Caco-2 (cell line): ENCODE results near the gene GTF3A. TPM values are rescaled to one million over a fixed set of nuclear protein-coding genes. Genes with fewer than 3 reads are reported as not detected.
A peak's percentile ranks its signal among the peaks of the same experiment; 100 is the strongest.

Source experiments
- BruUV-seq: library from RNA; stranded (reverse); fragments of 400-500 nt; replicated peaks from 2 replicates; lab custom pipeline; 2021; lab: Mats Ljungman, UMichigan
- CTCF ChIA-PET: fragments of 300-600 bp; sonication (Branson Sonifier 250); formaldehyde crosslinking; loops from one replicate; lab custom pipeline; 2022; ENCODE audit warnings: antibody characterized with exemption; lab: Charles Lee
- POLR2A ChIA-PET: fragments of 300-600 bp; sonication (Branson Sonifier 250); formaldehyde crosslinking; loops from one replicate; lab custom pipeline; 2022; ENCODE audit warnings: antibody characterized with exemption; lab: Charles Lee
- DNase-seq, 2 experiments: peaks; one replicate each; pipeline versions ENCODE4 v3.0.0 to v3.0.0-alpha.2; 2020 to 2022
- H3K27me3 ChIP-seq: replicated peaks from 2 replicates; pipeline ENCODE4 v1.6.0; 2011; ENCODE audit warnings: low read length; ENCODE audit not compliant: control insufficient read depth, insufficient read depth
- H3K36me3 ChIP-seq: 2 replicates; pipeline ENCODE4 v1.5.1; 2011; ENCODE audit warnings: low read length; ENCODE audit not compliant: control insufficient read depth, insufficient read depth
- H3K4me1 ChIP-seq: fragments of 250-450 bp; sonication (Bioruptor Pico); 2 replicates; pipeline ENCODE4 v1.5.1; 2020; ENCODE audit warnings: mild to moderate bottlenecking
- H3K4me3 ChIP-seq: 2 replicates; pipeline ENCODE4 v1.5.1; 2011; ENCODE audit warnings: low read depth, mild to moderate bottlenecking, control low read depth, low read length
- H3K9me3 ChIP-seq: fragments of 250-450 bp; sonication (Bioruptor Pico); 2 replicates; pipeline ENCODE4 v1.5.1; 2020; ENCODE audit warnings: mild to moderate bottlenecking, moderate library complexity
- H3K27ac Mint-ChIP-seq: one replicate; pipeline ENCODE4 v1.8.0; 2022; ENCODE audit warnings: mixed read lengths; ENCODE audit not compliant: unreplicated experiment
- H3K27me3 Mint-ChIP-seq: one replicate; pipeline ENCODE4 v1.8.0; 2022; ENCODE audit warnings: mixed read lengths; ENCODE audit not compliant: insufficient read depth, unreplicated experiment
- H3K36me3 Mint-ChIP-seq: one replicate; pipeline ENCODE4 v1.8.0; 2022; ENCODE audit warnings: mild to moderate bottlenecking, mixed read lengths; ENCODE audit not compliant: insufficient read depth, unreplicated experiment
- H3K4me1 Mint-ChIP-seq: one replicate; pipeline ENCODE4 v1.8.0; 2022; ENCODE audit warnings: low read depth, mixed read lengths; ENCODE audit not compliant: unreplicated experiment
- H3K4me3 Mint-ChIP-seq: one replicate; pipeline ENCODE4 v1.8.0; 2022; ENCODE audit warnings: mild to moderate bottlenecking, moderate library complexity, mixed read lengths; ENCODE audit not compliant: unreplicated experiment
- H3K9me3 Mint-ChIP-seq: one replicate; pipeline ENCODE4 v1.8.0; 2022; ENCODE audit warnings: mixed read lengths; ENCODE audit not compliant: unreplicated experiment
- CTCF ChIP-seq, 2 experiments: fragments of 200-600 bp in 1 of 2; IDR thresholded peaks; 1 replicate in 1 of 2; 2 replicates in 1 of 2; pipeline versions ENCODE4 v1.5.1 to v1.8.0; 2011 to 2022; ENCODE audit warnings: antibody characterized with exemption in 1 of 2, control low read depth in 1 of 2, inconsistent platforms in 1 of 2, low read depth in 1 of 2, low read length in 1 of 2, mild to moderate bottlenecking in 1 of 2, moderate library complexity in 1 of 2; ENCODE audit not compliant: insufficient read depth in 1 of 2, severe bottlenecking in 1 of 2, unreplicated experiment in 1 of 2
- intact Hi-C: fragments of 100-400 bp; cut with micrococcal nuclease; formaldehyde crosslinking; loops from one replicate; pipeline ENCODE4 v1.10.0; 2022; ENCODE audit not compliant: unreplicated experiment
- total RNA-seq: library from RNA; stranded (reverse); gene quantifications from 2 replicates; pipeline ENCODE4 v1.2.3, GENCODE V29; 2022

The GTF3A gene
- total RNA-seq, 1 experiment from 2014 or later: 141 TPM

GRCh38 chr13:27450921-27451471 lies 26.6 kb downstream of the GTF3A start:
- Mint-ChIP-seq H3K4me3 (peak overlapping the region; percentile 73), H3K27me3 (no peaks in the 10 kb centered on the region), H3K9me3 (no peaks in the 10 kb centered on the region), H3K27ac (peak overlapping the region; percentile 55), H3K4me1 (peaks cover 14% of the 10 kb centered on the region), H3K36me3 (peaks cover 19% of the 10 kb centered on the region)
- TF ChIP-seq CTCF (IDR thresholded peaks at IDR 0.05; ENCODE audit: insufficient read depth in 1 of 2, low read depth in 1 of 2, low read length in 1 of 2, severe bottlenecking in 1 of 2, unreplicated experiment in 1 of 2): no peak
- H3K27me3 ChIP-seq: no peaks in the 10 kb centered on the region
- H3K4me1 ChIP-seq: peaks cover 12% of the 10 kb centered on the region; the same call in 1 of the 2 replicates
- H3K9me3 ChIP-seq: no peaks in the 10 kb centered on the region
- ChIA-PET CTCF (interaction anchor here (0.6 to 2.2 kb wide), 10 partner anchors 8 to 886 kb away, joined by 3 to 11 read pairs (median 4); no protein-coding TSS in a partner anchor), POLR2A (interaction anchor here (0.5 to 1.6 kb wide), 6 partner anchors 8 to 505 kb away, joined by 3 to 20 read pairs (median 6); partner anchors contain the start of gene LNX2)
- H3K4me3 ChIP-seq: peak overlapping the region; percentile 71
- intact Hi-C loops: loop anchor here (1.0 to 10.0 kb wide), 7 partner anchors 9 to 516 kb away; partner anchors contain the start of genes CDX2, LNX2 and POLR1D
- no TSS peak for BruUV-seq
- H3K36me3 ChIP-seq: no peaks in the 10 kb centered on the region
- DNase-seq: peak; percentile 61 to 63

GRCh38 chr13:27455331-27455855 lies 31.0 kb downstream of the GTF3A start:
- POLR2A ChIA-PET: no interaction called here
- Mint-ChIP-seq H3K9me3 (no peaks in the 10 kb centered on the region), H3K4me3 (no peak overlapping the region), H3K27me3 (no peaks in the 10 kb centered on the region), H3K36me3 (peaks cover 11% of the 10 kb centered on the region), H3K27ac (no peak overlapping the region), H3K4me1 (no peaks in the 10 kb centered on the region)
- H3K4me3 ChIP-seq: no peak overlapping the region
- intact Hi-C loops: loop anchor here (10.0 kb wide), 1 partner anchor 501 kb away; no protein-coding TSS in a partner anchor
- CTCF ChIA-PET: no interaction called here
- no peaks in the 10 kb centered on the region for H3K9me3 ChIP-seq
- no peaks in the 10 kb centered on the region for H3K36me3 ChIP-seq
- H3K27me3 ChIP-seq: no peaks in the 10 kb centered on the region
- DNase-seq: no peak
- BruUV-seq: no TSS peak
- no peak for TF ChIP-seq CTCF (IDR thresholded peaks at IDR 0.05; ENCODE audit: insufficient read depth in 1 of 2, low read depth in 1 of 2, low read length in 1 of 2, severe bottlenecking in 1 of 2, unreplicated experiment in 1 of 2)
- H3K4me1 ChIP-seq: peaks cover 7% of the 10 kb centered on the region; the same call in 1 of the 2 replicates

GRCh38 chr13:27461940-27462584 lies 37.6 kb downstream of the GTF3A start:
- Mint-ChIP-seq H3K36me3 (no peaks in the 10 kb centered on the region), H3K9me3 (no peaks in the 10 kb centered on the region), H3K27me3 (no peaks in the 10 kb centered on the region), H3K4me1 (no peaks in the 10 kb centered on the region), H3K4me3 (no peak overlapping the region), H3K27ac (no peak overlapping the region)
- Histone ChIP-seq H3K27me3 (no peaks in the 10 kb centered on the region), H3K4me3 (no peak overlapping the region), H3K4me1 (no peaks in the 10 kb centered on the region), H3K9me3 (no peaks in the 10 kb centered on the region), H3K36me3 (no peaks in the 10 kb centered on the region)
- TF ChIP-seq CTCF (IDR thresholded peaks at IDR 0.05; ENCODE audit: insufficient read depth in 1 of 2, low read depth in 1 of 2, low read length in 1 of 2, severe bottlenecking in 1 of 2, unreplicated experiment in 1 of 2): no peak
- POLR2A ChIA-PET: no interaction called here
- no TSS peak for BruUV-seq
- CTCF ChIA-PET: interaction anchor here (0.6 kb wide), 2 partner anchors 8 to 58 kb away, joined by 3 to 4 read pairs; no protein-coding TSS in a partner anchor
- intact Hi-C loops: no loop called here
- no peak for DNase-seq
